Esophagus squamous epithelium (tissue), 5 donors: ENCODE data around the gene NCOA1. TPM values are rescaled to one million over a fixed set of nuclear protein-coding genes. Genes with fewer than 3 reads are reported as not detected.
"Not testable (repeated sequence)": the region's sequence is repeated elsewhere in the genome, so short reads cannot be mapped to it uniquely, and the experiment has no call there.

ENCODE experiments used
- DNase-seq: peaks from one replicate; lab custom pipeline; 2025; lab: John Stamatoyannopoulos, UW
- H3K27ac ChIP-seq, 4 donors: fragments of 200-600 bp; sonication (generic); one replicate each; pipeline ENCODE4 v1.5.1; 2016 to 2019; ENCODE audit warnings: mild to moderate bottlenecking in 1 of 4
- H3K27me3 ChIP-seq, 4 donors: fragments of 200-600 bp; sonication (generic); 1 replicate in 3 of 4; 2 replicates in 1 of 4; pipeline versions ENCODE4 v1.5.1 to v1.6.0; 2017 to 2021; ENCODE audit warnings: antibody characterized with exemption in 1 of 4
- H3K36me3 ChIP-seq, 3 donors: fragments of 200-600 bp; sonication (generic); one replicate each; pipeline ENCODE4 v1.5.1; 2016 to 2019
- H3K4me1 ChIP-seq, 3 donors: fragments of 200-600 bp; sonication (generic); one replicate each; pipeline ENCODE4 v1.5.1; 2017 to 2019
- H3K4me3 ChIP-seq, 4 donors: fragments of 200-600 bp; sonication (generic); 1 replicate in 3 of 4; 2 replicates in 1 of 4; pipeline ENCODE4 v1.5.1; 2016 to 2019; ENCODE audit warnings: mild to moderate bottlenecking in 2 of 4, moderate library complexity in 1 of 4
- H3K9me3 ChIP-seq, 3 donors: fragments of 200-600 bp; sonication (generic); one replicate each; pipeline ENCODE4 v1.5.1; 2016 to 2019
- CTCF ChIP-seq, 6 experiments: fragments of 450-650 bp in 4 of 6; fragments of 200-600 bp in 2 of 6; sonication (generic) in 2 of 6; IDR thresholded peaks; one replicate each; pipeline ENCODE4 v1.5.1; 2016 to 2019; ENCODE audit warnings: antibody characterized with exemption in 6 of 6, mild to moderate bottlenecking in 4 of 6, moderate library complexity in 4 of 6
- POLR2A ChIP-seq, 4 donors: fragments of 450-650 bp; IDR thresholded peaks; one replicate each; pipeline ENCODE4 v1.6.1; 2017; ENCODE audit warnings: antibody characterized with exemption in 4 of 4, mild to moderate bottlenecking in 4 of 4, moderate library complexity in 3 of 4
- WGBS, 2 donors: methylation state at CpG; one replicate each; pipeline ENCODE4 v1.1.5; 2018; 5-methylcytosine and 5-hydroxymethylcytosine counted together
- intact Hi-C: fragments of 100-400 bp; cut with DNase I; formaldehyde crosslinking; loops from one replicate; pipeline ENCODE4 v1.15.0; 2022
- total RNA-seq, 4 donors: library from RNA; depleted of rRNA; stranded (reverse); fragments of >200 nt; gene quantifications; one replicate each; pipeline ENCODE4 v1.1.0, GENCODE V29; 2016
- donor health status: DM: yes; HTN: yes; CAD: no.

The NCOA1 gene
- total RNA-seq, 4 donors from 2014 or later: 21.3 to 45.4 (median 32.9) TPM

GRCh38 chr2:24544456-24545115 lies 53.5 kb downstream of the NCOA1 start:
- H3K36me3 ChIP-seq: no peaks in the 10 kb centered on the region
- H3K27ac ChIP-seq: no peak overlapping the region
- 91 to 93% methylated on average over 1 of the region's 1 CpG for WGBS, 2 donors
- TF ChIP-seq POLR2A (IDR thresholded peaks at IDR 0.05) (no peak), CTCF (IDR thresholded peaks at IDR 0.05) (no peak)
- no peaks in the 10 kb centered on the region for H3K9me3 ChIP-seq
- no peak overlapping the region for H3K4me3 ChIP-seq
- H3K4me1 ChIP-seq: peaks cover 0 to 10% (median 0%) of the 10 kb centered on the region in 3 donors
- DNase-seq: no peak
- H3K27me3 ChIP-seq: no peaks in the 10 kb centered on the region
- intact Hi-C loops: no loop called here

- no peaks in the 10 kb centered on the region for H3K36me3 ChIP-seq
- no peaks in the 10 kb centered on the region for H3K27me3 ChIP-seq
- WGBS, 2 donors: 64% methylated on average over 1 of the region's 1 CpG
- H3K4me3 ChIP-seq: no peak overlapping the region
- H3K4me1 ChIP-seq: no peaks in the 10 kb centered on the region
- DNase-seq: no peak
- no peaks in the 10 kb centered on the region for H3K9me3 ChIP-seq
- TF ChIP-seq CTCF (IDR thresholded peaks at IDR 0.05): no peak
- no peak for TF ChIP-seq POLR2A (IDR thresholded peaks at IDR 0.05)
- H3K27ac ChIP-seq: no peak overlapping the region
- intact Hi-C loops: no loop called here
These were observed 55.6 kb downstream of the NCOA1 start for GRCh38 chr2:24546669-24547068.

- Histone ChIP-seq H3K4me1 (no peaks in the 10 kb centered on the region), H3K4me3 (no peak overlapping the region), H3K36me3 (no peaks in the 10 kb centered on the region), H3K27me3 (no peaks in the 10 kb centered on the region), H3K27ac (no peak overlapping the region), H3K9me3 (no peaks in the 10 kb centered on the region)
- TF ChIP-seq POLR2A (IDR thresholded peaks at IDR 0.05) (no peak), CTCF (IDR thresholded peaks at IDR 0.05) (no peak)
- no peak for DNase-seq
- intact Hi-C loops: no loop called here
- WGBS, 2 donors: 89 to 92% methylated on average over 4 of the region's 4 CpGs
These were observed 57.0 kb downstream of the NCOA1 start for GRCh38 chr2:24548058-24548457.

GRCh38 chr2:24550301-24550700 lies 59.2 kb downstream of the NCOA1 start:
- H3K9me3 ChIP-seq, H3K36me3 ChIP-seq, H3K27me3 ChIP-seq, DNase-seq, H3K27ac ChIP-seq, H3K4me3 ChIP-seq, intact Hi-C loops, H3K4me1 ChIP-seq: not testable (repeated sequence)
- WGBS, 2 donors: 52 to 56% methylated on average over 2 of the region's 2 CpGs

GRCh38 chr2:24551016-24551415 lies 60.0 kb downstream of the NCOA1 start:
- H3K4me1 ChIP-seq: no peaks in the 10 kb centered on the region
- WGBS, 2 donors: 93 to 95% methylated on average over 2 of the region's 2 CpGs
- TF ChIP-seq POLR2A (IDR thresholded peaks at IDR 0.05) (no peak), CTCF (IDR thresholded peaks at IDR 0.05) (no peak)
- H3K27me3 ChIP-seq: no peaks in the 10 kb centered on the region
- DNase-seq: no peak
- peaks cover 0 to 2% (median 0%) of the 10 kb centered on the region in 3 donors for H3K36me3 ChIP-seq
- H3K27ac ChIP-seq: no peak overlapping the region
- intact Hi-C loops: no loop called here
- no peak overlapping the region for H3K4me3 ChIP-seq
- H3K9me3 ChIP-seq: no peaks in the 10 kb centered on the region
